Renal cortex interstitium (tissue), 11 donors: ENCODE measurements around the gene CCDC179. TPM values are rescaled to one million over a fixed set of nuclear protein-coding genes. Genes with fewer than 3 reads are reported as not detected.

ENCODE experiments used
- DNase-seq, 11 donors: peaks; one replicate each; pipeline ENCODE4 v3.0.0-alpha.2; 2013; ENCODE audit warnings: low read depth in 9 of 11, low spot score in 4 of 11; ENCODE audit errors: extremely low read depth in 1 of 11
- polyA plus RNA-seq, 3 donors: library from polyadenylated mRNA; unstranded; fragments of 120-200 nt; gene quantifications; one replicate each; pipeline ENCODE4 v1.2.1, GENCODE V29; 2013; ENCODE audit not compliant: insufficient read length in 3 of 3

CCDC179 gene
- polyA plus RNA-seq, 3 donors = not detected

DNA sequence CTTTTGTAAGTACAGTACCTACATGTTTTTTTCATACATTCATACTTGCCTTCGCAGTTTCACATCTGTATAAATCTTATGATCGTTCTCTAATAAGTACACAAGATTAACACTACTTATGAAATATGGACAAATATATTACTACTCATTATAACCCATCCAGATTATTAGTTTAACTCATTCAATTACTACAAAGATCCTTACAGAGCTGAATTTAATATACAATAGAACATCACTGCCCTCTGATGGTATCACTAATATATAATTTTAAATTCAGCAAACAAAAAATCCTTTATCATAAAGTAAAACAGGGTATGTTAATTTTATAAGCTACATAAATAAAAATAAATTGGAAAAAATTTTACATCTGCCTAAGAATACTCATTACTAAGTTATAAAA lies 38.1 kb downstream of the CCDC179 start:
- DNase-seq = no peak

DNA sequence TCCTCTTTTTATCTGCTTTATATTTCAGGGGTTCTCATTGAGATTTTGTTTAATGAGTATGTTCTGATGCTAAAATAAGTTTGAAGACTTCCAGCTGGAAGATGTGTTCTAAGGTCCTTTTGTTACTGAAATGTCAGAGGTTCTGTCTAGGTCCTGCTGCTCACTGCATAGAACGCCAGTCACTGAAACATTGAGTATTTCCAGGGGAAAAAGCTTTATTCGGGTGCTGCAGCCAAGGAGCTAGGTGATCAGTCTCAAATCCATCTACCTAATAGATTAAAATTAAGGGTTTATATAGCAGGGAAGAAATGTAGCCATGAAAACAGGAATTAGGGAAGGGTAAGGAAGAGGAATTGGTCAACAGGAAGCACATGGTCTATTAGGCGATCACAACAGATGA lies 50.4 kb downstream of the CCDC179 start:
- no peak for DNase-seq

DNA sequence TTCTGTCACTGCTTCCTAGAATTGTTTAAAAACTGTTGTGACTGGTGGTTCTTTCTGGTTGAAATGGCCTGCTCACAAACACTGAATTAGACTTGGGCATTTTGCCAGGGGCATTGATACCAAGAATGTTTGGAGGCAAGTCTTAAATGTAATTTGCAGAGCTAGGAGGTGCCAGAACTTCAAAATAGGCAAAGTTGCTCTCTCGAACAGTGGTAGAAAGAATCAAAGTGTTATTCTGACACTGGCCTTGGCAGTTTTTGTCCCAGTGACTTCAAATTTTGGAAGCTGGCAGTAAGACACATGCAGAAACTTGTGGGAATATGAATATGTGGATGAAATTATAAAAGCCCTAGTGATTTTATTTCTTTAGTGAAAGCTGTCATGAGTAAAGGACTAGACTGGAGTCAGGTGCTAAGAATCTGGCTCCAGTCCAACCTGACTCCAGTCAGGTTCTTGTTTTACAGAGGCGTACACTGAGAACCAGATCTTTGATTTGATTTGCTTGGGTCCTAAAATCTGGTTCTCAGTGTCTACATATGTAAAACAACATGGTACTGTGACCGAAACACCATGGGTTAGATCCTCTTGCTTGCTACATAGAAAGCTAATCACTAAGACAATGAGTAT lies 51.6 kb downstream of the CCDC179 start:
- no peak for DNase-seq

DNA sequence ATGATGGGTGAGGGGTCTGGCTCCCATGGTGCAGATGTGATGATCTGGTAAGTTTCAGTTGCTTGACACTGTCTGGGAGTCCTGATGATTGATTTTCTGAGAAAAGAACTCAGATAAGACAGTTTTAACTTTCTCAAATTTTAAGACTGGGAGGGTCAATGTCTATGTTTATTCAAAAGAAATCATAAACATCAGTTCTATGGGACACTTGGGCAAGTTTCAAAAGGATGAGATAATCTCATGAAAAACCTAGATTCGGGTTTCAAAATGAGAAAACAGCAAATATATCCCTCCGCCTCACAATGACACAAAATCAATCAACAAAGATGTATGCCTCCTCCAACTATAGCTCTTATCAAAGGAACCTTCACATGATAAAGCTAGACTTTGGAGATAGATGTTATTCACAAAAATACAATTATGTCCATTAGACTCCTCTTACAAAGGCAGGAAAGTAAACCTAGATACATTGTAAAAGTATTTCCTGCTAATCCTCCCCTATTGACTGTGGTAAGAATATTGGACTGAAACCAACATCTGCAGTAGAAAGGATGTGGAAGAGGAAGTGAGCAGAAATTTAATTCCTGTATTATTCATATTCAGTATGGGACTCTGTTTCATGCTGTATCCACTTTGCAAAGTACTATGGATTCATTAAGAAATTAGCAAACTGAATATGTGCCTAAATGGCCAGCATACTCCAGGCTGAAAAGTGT lies 52.3 kb downstream of the CCDC179 start:
- no peak for DNase-seq

DNA sequence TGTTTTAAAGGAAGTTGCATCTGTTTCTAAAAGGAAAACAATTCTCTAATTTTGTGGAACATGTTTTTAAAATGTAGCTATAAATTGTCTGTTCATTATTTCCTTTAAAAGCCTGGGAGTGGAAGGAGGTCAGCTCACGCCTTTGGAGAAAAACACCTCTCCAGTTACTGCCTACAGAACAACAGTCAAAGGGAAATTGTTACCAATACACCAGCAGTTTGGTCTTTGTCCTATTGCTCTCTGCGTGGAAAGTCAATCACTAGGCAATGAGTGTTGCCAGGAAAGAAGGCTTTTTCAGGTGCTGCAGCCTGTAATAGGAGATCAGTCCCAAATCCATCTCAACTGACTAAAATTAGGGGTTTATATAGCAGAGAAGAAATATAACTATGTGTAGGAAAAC lies 52.9 kb downstream of the CCDC179 start:
- no peak for DNase-seq

DNA sequence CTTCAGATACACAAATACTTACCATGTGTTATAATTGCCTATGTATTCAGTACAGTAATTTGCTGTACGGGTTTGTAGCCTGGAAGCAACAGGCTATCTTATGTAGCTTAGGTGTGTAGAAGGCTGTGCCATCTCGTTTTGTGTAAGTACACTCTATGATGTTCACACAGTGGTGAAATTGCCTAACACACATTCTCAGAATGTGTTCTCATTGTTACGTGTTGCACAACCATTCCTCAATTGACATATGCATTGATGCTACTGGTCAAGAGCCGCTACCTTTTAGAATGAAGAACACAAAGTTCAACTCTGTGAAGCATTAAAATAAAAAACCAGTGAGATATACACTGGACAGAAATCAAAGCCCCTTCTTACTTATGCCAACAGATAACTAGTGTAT lies 57.4 kb downstream of the CCDC179 start:
- DNase-seq = no peak

DNA sequence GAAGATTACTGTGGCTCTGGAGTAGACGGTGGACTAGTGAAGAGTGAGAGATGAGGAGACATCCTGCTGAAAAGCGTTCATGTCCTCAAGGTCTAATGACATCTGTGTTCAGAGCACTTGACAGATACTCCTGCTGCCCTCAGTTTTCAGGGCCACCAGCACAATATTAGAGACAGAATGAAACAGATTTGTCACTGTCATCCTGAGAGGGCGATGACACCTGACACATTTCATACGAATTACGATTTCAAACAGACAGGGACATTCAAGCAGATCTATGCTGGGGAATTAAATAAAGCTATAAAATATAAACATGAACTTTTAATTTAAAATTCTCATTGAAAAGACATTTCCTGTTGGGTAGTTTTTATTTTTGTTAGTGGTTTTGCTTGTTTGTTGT lies 59.8 kb downstream of the CCDC179 start:
- no peak for DNase-seq

DNA sequence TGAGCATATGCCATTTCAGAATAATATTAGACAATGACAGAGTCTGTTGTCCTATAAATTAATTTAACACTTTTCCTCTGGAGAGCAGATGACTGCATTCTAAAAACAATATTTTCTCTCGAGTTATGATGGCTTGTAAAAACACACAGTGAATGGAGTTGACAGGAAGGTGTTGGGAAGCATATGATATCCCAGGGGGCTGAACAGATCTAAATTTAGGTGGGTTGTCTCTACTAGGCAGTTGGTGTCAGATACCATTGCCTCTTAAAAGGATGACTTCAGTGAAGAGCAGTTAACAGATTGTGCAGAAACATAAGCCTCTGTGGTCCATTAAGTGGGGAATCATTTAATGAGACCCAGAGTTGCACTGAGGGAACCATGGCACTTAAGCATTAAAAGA lies 61.4 kb downstream of the CCDC179 start:
- no peak for DNase-seq

DNA sequence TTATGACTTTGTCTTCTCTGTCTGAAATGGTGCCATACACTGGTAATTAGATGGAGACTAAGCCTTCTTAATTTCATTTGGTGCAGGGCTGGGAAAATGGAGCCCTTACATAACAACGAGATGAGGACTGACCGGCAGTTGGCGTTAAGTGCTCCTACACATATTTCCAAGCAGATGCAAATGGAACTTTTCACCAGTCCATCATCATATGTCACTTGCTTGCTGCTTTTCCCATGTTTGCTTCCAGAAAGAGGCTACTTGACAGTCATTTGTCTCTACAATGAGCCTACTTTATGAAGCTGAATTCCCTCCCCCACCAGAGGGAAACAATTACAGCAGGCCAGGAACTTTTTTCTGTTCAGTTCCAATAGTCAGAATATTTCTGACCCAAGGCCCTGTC lies 63.2 kb downstream of the CCDC179 start:
- DNase-seq = no peak

Other genes with a start within 250 kb of the CCDC179 start
- 10 to 100 TPM; 18.0 to 20.7 (median 19.2) TPM for gene FANCF, start 234.7 kb downstream of the CCDC179 start, polyA plus RNA-seq
- gene GAS2, start 193.9 kb downstream of the CCDC179 start, polyA plus RNA-seq = 10 to 100 TPM in 2 of 3 donors, 1 to 10 TPM in 1; 9.8 to 12.5 (median 11.2) TPM
- gene SVIP, start 30.7 kb downstream of the CCDC179 start, polyA plus RNA-seq = 10 to 100 TPM; 37.3 to 43.7 (median 40.5) TPM